ENCODE results near the gene CDK18.

Gene CDK18

GRCh38 chr1:205505076-205505729 is 734 bp downstream of the CDK18 start:
- no peak for DNase-seq (ENCODE audit: low read depth, low spot score)

- DNase-seq (ENCODE audit: low read depth, low spot score), result peak; percentile 71
These were observed 1.3 kb downstream of the CDK18 start for GRCh38 chr1:205505791-205506190.

- no peak for DNase-seq (ENCODE audit: low read depth, low spot score)
These were observed 2.1 kb downstream of the CDK18 start for GRCh38 chr1:205506409-205507200.

- no peak for DNase-seq (ENCODE audit: low read depth, low spot score)
These were observed 3.8 kb downstream of the CDK18 start for GRCh38 chr1:205508227-205508714.

- no peak for DNase-seq (ENCODE audit: low read depth, low spot score)
These were observed 6.0 kb downstream of the CDK18 start for GRCh38 chr1:205510308-205510950.

- DNase-seq (ENCODE audit: low read depth, low spot score), result no peak
These were observed 6.5 kb downstream of the CDK18 start for GRCh38 chr1:205510951-205511330.

- DNase-seq (ENCODE audit: low read depth, low spot score), result no peak
These were observed 7.9 kb downstream of the CDK18 start for GRCh38 chr1:205512059-205513045.

- no peak for DNase-seq (ENCODE audit: low read depth, low spot score)
These were observed 9.3 kb downstream of the CDK18 start for GRCh38 chr1:205513774-205514173.

- no peak for DNase-seq (ENCODE audit: low read depth, low spot score)
These were observed 10.0 kb downstream of the CDK18 start for GRCh38 chr1:205514211-205515142.

GRCh38 chr1:205515781-205516253 is 11.3 kb downstream of the CDK18 start:
- no peak for DNase-seq (ENCODE audit: low read depth, low spot score)

GRCh38 chr1:205516362-205516761 is 11.9 kb downstream of the CDK18 start:
- DNase-seq (ENCODE audit: low read depth, low spot score), result no peak

GRCh38 chr1:205517288-205517687 is 12.8 kb downstream of the CDK18 start:
- DNase-seq (ENCODE audit: low read depth, low spot score), result no peak

- no peak for DNase-seq (ENCODE audit: low read depth, low spot score)
These were observed 13.3 kb downstream of the CDK18 start for GRCh38 chr1:205517763-205518162.

GRCh38 chr1:205518661-205519540 is 14.4 kb downstream of the CDK18 start:
- DNase-seq (ENCODE audit: low read depth, low spot score), result no peak

- no peak for DNase-seq (ENCODE audit: low read depth, low spot score)
These were observed 15.2 kb downstream of the CDK18 start for GRCh38 chr1:205519541-205520131.

GRCh38 chr1:205520709-205521108 is 16.2 kb downstream of the CDK18 start:
- no peak for DNase-seq (ENCODE audit: low read depth, low spot score)

GRCh38 chr1:205521686-205522085 is 17.2 kb downstream of the CDK18 start:
- no peak for DNase-seq (ENCODE audit: low read depth, low spot score)

- no peak for DNase-seq (ENCODE audit: low read depth, low spot score)
These were observed 18.2 kb downstream of the CDK18 start for GRCh38 chr1:205522692-205523091.

Measured in astrocyte of the hippocampus (primary cell).